GM23338 (cell line): ENCODE measurements around the gene SH3TC2. TPM values are rescaled to one million over a fixed set of nuclear protein-coding genes. Genes with fewer than 3 reads are reported as not detected.

Source experiments
- ATAC-seq: fragments of 200-7000 bp; cut with Tn5 transposase; 3 replicates; pipeline ENCODE4 v1.9.1; 2020
- DNase-seq: peaks from one replicate; pipeline ENCODE4 v3.0.0-alpha.2; 2015; ENCODE audit warnings: low spot score
- H2AFZ ChIP-seq: fragments of 200-600 bp; sonication (generic); 2 replicates; pipeline ENCODE4 v1.8.0; 2016; ENCODE audit warnings: antibody characterized with exemption, mild to moderate bottlenecking, moderate library complexity
- H3F3A ChIP-seq: fragments of 200-600 bp; sonication (generic); replicated peaks from 2 replicates; pipeline ENCODE4 v1.8.0; 2017; ENCODE audit warnings: antibody characterized with exemption, mixed run types, low read depth
- H3K27ac ChIP-seq: fragments of 200-600 bp; sonication (generic); 2 replicates; pipeline ENCODE4 v1.6.1; 2016; ENCODE audit warnings: low read depth
- H3K27me3 ChIP-seq: fragments of 200-600 bp; sonication (generic); 2 replicates; pipeline ENCODE4 v1.8.0; 2016; ENCODE audit warnings: mild to moderate bottlenecking, mixed run types, moderate library complexity; ENCODE audit not compliant: insufficient read depth
- H3K36me3 ChIP-seq: fragments of 200-600 bp; sonication (generic); 2 replicates; pipeline ENCODE4 v1.8.0; 2016; ENCODE audit warnings: mild to moderate bottlenecking; ENCODE audit not compliant: insufficient read depth
- H3K4me1 ChIP-seq: fragments of 200-600 bp; sonication (generic); 2 replicates; pipeline ENCODE4 v1.8.0; 2016; ENCODE audit warnings: mild to moderate bottlenecking, moderate library complexity; ENCODE audit not compliant: insufficient read depth
- H3K4me2 ChIP-seq: fragments of 200-600 bp; sonication (generic); 2 replicates; pipeline ENCODE4 v1.7.1; 2017; ENCODE audit warnings: mixed run types
- H3K4me3 ChIP-seq: fragments of 200-600 bp; sonication (generic); 2 replicates; pipeline ENCODE4 v1.6.1; 2016; ENCODE audit warnings: mixed run types
- H3K79me2 ChIP-seq: fragments of 200-600 bp; sonication (generic); replicated peaks from 2 replicates; pipeline ENCODE4 v1.8.0; 2017; ENCODE audit warnings: mild to moderate bottlenecking; ENCODE audit not compliant: insufficient read depth
- H3K9me2 ChIP-seq: fragments of 200-600 bp; sonication (generic); 2 replicates; pipeline ENCODE4 v1.8.0; 2017; ENCODE audit not compliant: insufficient read depth
- H4K20me1 ChIP-seq: fragments of 200-600 bp; sonication (generic); replicated peaks from 2 replicates; pipeline ENCODE4 v1.8.0; 2017; ENCODE audit warnings: mild to moderate bottlenecking; ENCODE audit not compliant: insufficient read depth
- H3K27ac Mint-ChIP-seq: 2 replicates; pipeline ENCODE4 v1.8.0; 2020; ENCODE audit warnings: inconsistent platforms, mild to moderate bottlenecking, moderate library complexity, mixed read lengths
- H3K27me3 Mint-ChIP-seq: 3 replicates; pipeline ENCODE4 v1.8.0; 2022; ENCODE audit warnings: low read depth, mild to moderate bottlenecking, moderate library complexity, mixed read lengths, inconsistent platforms; ENCODE audit not compliant: insufficient read depth, poor library complexity
- H3K36me3 Mint-ChIP-seq: 3 replicates; pipeline ENCODE4 v1.8.0; 2021; ENCODE audit warnings: low read depth, mild to moderate bottlenecking, inconsistent platforms, moderate library complexity, mixed read lengths
- H3K4me1 Mint-ChIP-seq: 3 replicates; pipeline ENCODE4 v1.8.0; 2020; ENCODE audit warnings: mild to moderate bottlenecking, inconsistent platforms, mixed read lengths
- H3K4me3 Mint-ChIP-seq: 3 replicates; pipeline ENCODE4 v1.8.0; 2021; ENCODE audit warnings: moderate library complexity, mild to moderate bottlenecking, inconsistent platforms, mixed read lengths
- H3K9me3 Mint-ChIP-seq: 3 replicates; pipeline ENCODE4 v1.8.0; 2020; ENCODE audit warnings: moderate library complexity, mild to moderate bottlenecking, inconsistent platforms, mixed read lengths
- CREB1 ChIP-seq: fragments of 250-450 bp; sonication (Bioruptor Pico); IDR thresholded peaks from 2 replicates; pipeline ENCODE4 v1.5.0; 2020; ENCODE audit warnings: low read depth, mild to moderate bottlenecking, moderate library complexity
- CTCF ChIP-seq, 2 experiments: fragments of 200-600 bp in 1 of 2; sonication (generic) in 1 of 2; conservative IDR thresholded peaks; 2 replicates each; pipeline versions ENCODE4 v1.5.1 to v1.6.1; 2016 to 2017; ENCODE audit warnings: antibody characterized with exemption in 2 of 2, low read depth in 2 of 2, mild to moderate bottlenecking in 2 of 2, moderate library complexity in 1 of 2
- ETS1 ChIP-seq: IDR thresholded peaks from 2 replicates; pipeline ENCODE4 v1.6.1; 2016; ENCODE audit warnings: antibody characterized with exemption
- EZH2 ChIP-seq: fragments of 200-600 bp; sonication (generic); IDR thresholded peaks from one replicate; pipeline ENCODE4 v1.8.0; 2017; ENCODE audit warnings: antibody characterized with exemption, mild to moderate bottlenecking, low read depth; ENCODE audit not compliant: unreplicated experiment
- EZH2phosphoT487 ChIP-seq: fragments of 200-600 bp; sonication (generic); IDR thresholded peaks from one replicate; pipeline ENCODE4 v1.8.1; 2018; ENCODE audit warnings: antibody characterized with exemption; ENCODE audit not compliant: unreplicated experiment
- JUNB ChIP-seq: IDR thresholded peaks from one replicate; pipeline ENCODE4 v1.6.1; 2016; ENCODE audit warnings: antibody characterized with exemption; ENCODE audit not compliant: unreplicated experiment
- NANOG ChIP-seq: IDR thresholded peaks from 2 replicates; pipeline ENCODE4 v1.6.1; 2016; ENCODE audit warnings: antibody characterized with exemption, borderline replicate concordance
- POLR2AphosphoS5 ChIP-seq: IDR thresholded peaks from 2 replicates; pipeline ENCODE4 v1.6.1; 2016; ENCODE audit warnings: antibody characterized with exemption, low read depth
- REST ChIP-seq: IDR thresholded peaks from one replicate; pipeline ENCODE4 v1.6.1; 2018; ENCODE audit warnings: antibody characterized with exemption; ENCODE audit not compliant: unreplicated experiment
- STAT1 ChIP-seq: IDR thresholded peaks from one replicate; pipeline ENCODE4 v1.6.1; 2016; ENCODE audit warnings: antibody characterized with exemption; ENCODE audit not compliant: unreplicated experiment
- ZNF114 ChIP-seq: fragments of 250-450 bp; sonication (Bioruptor Pico); IDR thresholded peaks from 2 replicates; pipeline ENCODE4 v1.5.0; 2020; ENCODE audit warnings: mild to moderate bottlenecking, moderate library complexity
- ZNF331 ChIP-seq: fragments of 250-450 bp; sonication (Bioruptor Pico); IDR thresholded peaks from 2 replicates; pipeline ENCODE4 v1.5.0; 2020; ENCODE audit warnings: low read depth, mild to moderate bottlenecking, moderate library complexity
- ZNF462 ChIP-seq: fragments of 250-450 bp; sonication (Bioruptor Pico); IDR thresholded peaks from 2 replicates; pipeline ENCODE4 v1.5.0; 2020; ENCODE audit warnings: mild to moderate bottlenecking, moderate library complexity
- polyA plus RNA-seq: library from polyadenylated mRNA; unstranded; fragments of >200 nt; fragmentation: Nextera tagmentation; extraction: Ambion mirVana; gene quantifications from 2 replicates; pipeline ENCODE4 v1.2.1, GENCODE V29; 2016
- total RNA-seq: library from RNA; depleted of rRNA; stranded (reverse); fragments of >200 nt; shearing (Covaris generic); gene quantifications from 2 replicates; pipeline ENCODE4 v1.2.3, GENCODE V29; 2014

Gene SH3TC2
- total and polyA plus RNA-seq, 2 experiments from 2014 or later, result 0.10 to 0.17 TPM

GRCh38 chr5:149017636-149018035 lies 45.2 kb downstream of the SH3TC2 start:
- H3K27ac ChIP-seq, result no peak overlapping the region
- ATAC-seq (no peak), DNase-seq (no peak)
- H3K36me3 ChIP-seq, result no peaks in the 10 kb centered on the region
- H3K27me3 Mint-ChIP-seq, result no peaks in the 10 kb centered on the region
- TF ChIP-seq EZH2 (no peak), CREB1 (CRISPR knock-in tag) (no peak), ZNF462 (no peak), REST (no peak), ZNF114 (CRISPR knock-in tag) (no peak), JUNB (no peak), NANOG (no peak), ETS1 (no peak), ZNF331 (no peak), EZH2phosphoT487 (no peak), STAT1 (no peak), POLR2AphosphoS5 (no peak), CTCF (conservative IDR thresholded peaks at IDR 0.05; ENCODE audit: low read depth in 2 of 2) (no peak)
- no peaks in the 10 kb centered on the region for H3K9me2 ChIP-seq
- H3K36me3 Mint-ChIP-seq, result no peaks in the 10 kb centered on the region
- H3K4me1 Mint-ChIP-seq, result peaks cover 20% of the 10 kb centered on the region
- H3K9me3 Mint-ChIP-seq, result no peaks in the 10 kb centered on the region
- H2AFZ ChIP-seq, result no peak overlapping the region
- H3F3A ChIP-seq, result no peaks in the 10 kb centered on the region
- H3K4me2 ChIP-seq, result no peak overlapping the region
- H3K27me3 ChIP-seq, result no peaks in the 10 kb centered on the region
- no peak overlapping the region for H3K27ac Mint-ChIP-seq
- no peak overlapping the region for H3K4me3 ChIP-seq
- H3K79me2 ChIP-seq, result no peaks in the 10 kb centered on the region
- H4K20me1 ChIP-seq, result no peaks in the 10 kb centered on the region
- H3K4me1 ChIP-seq, result no peaks in the 10 kb centered on the region
- H3K4me3 Mint-ChIP-seq, result no peak overlapping the region
